SK-N-SH (cell line): ENCODE measurements around the gene ARAP3. TPM values are rescaled to one million over a fixed set of nuclear protein-coding genes. Genes with fewer than 3 reads are reported as not detected.

Source experiments
- CTCF ChIA-PET: fragments of 300-600, 350-600 bp; formaldehyde crosslinking; extraction: SDS; loops from one replicate; lab custom pipeline; 2021; lab: Yijun Ruan, JAX
- POLR2A ChIA-PET: fragments of 350-600 bp; sonication (Branson Sonifier 250); formaldehyde crosslinking; extraction: SDS; loops from one replicate; lab custom pipeline; 2020; ENCODE audit warnings: antibody characterized with exemption, inconsistent platforms; lab: Yijun Ruan, JAX
- DNase-seq: peaks from one replicate; pipeline ENCODE4 v3.0.0; 2012
- H2AFZ ChIP-seq: fragments of 200-600 bp; sonication (generic); 2 replicates; pipeline ENCODE4 v1.8.1; 2016; ENCODE audit warnings: antibody characterized with exemption, mild to moderate bottlenecking, low read depth
- H3F3A ChIP-seq: fragments of 200-600 bp; sonication (generic); replicated peaks from 2 replicates; pipeline ENCODE3; 2016; ENCODE audit warnings: antibody characterized with exemption, mild to moderate bottlenecking; ENCODE audit not compliant: insufficient read depth
- H3K27ac ChIP-seq, 2 experiments: fragments of 200-500 bp in 1 of 2; fragments of 200-600 bp in 1 of 2; sonication (Bioruptor generic) in 1 of 2; sonication (generic), shearing (Covaris generic) in 1 of 2; 2 replicates each; pipeline versions ENCODE4 v1.5.1 to v1.6.1; 2014 to 2016; ENCODE audit warnings: low read depth in 2 of 2, inconsistent platforms in 1 of 2, low read length in 1 of 2, mild to moderate bottlenecking in 1 of 2, mixed read lengths in 1 of 2
- H3K27me3 ChIP-seq: fragments of 200-600 bp; sonication (generic), shearing (Covaris generic); 2 replicates; pipeline ENCODE4 v1.6.1; 2016; ENCODE audit warnings: mixed run types; ENCODE audit not compliant: insufficient read depth
- H3K36me3 ChIP-seq, 2 experiments: fragments of 200-500 bp in 1 of 2; fragments of 200-600 bp in 1 of 2; sonication (Bioruptor generic) in 1 of 2; sonication (generic) in 1 of 2; replicated peaks in 1 of 2; 2 replicates each; pipeline versions ENCODE3 to v1.5.1; 2014 to 2016; ENCODE audit warnings: low read length in 1 of 2, mild to moderate bottlenecking in 1 of 2; ENCODE audit not compliant: insufficient read depth in 2 of 2, control insufficient read depth in 1 of 2
- H3K4me1 ChIP-seq, 2 experiments: fragments of 200-500 bp in 1 of 2; fragments of 200-600 bp in 1 of 2; sonication (Bioruptor generic) in 1 of 2; sonication (generic), shearing (Covaris generic) in 1 of 2; 2 replicates each; pipeline versions ENCODE4 v1.5.1 to v1.6.1; 2014 to 2016; ENCODE audit warnings: low read depth in 1 of 2, low read length in 1 of 2, mixed run types in 1 of 2; ENCODE audit not compliant: insufficient read depth in 2 of 2, control insufficient read depth in 1 of 2
- H3K4me2 ChIP-seq: fragments of 200-600 bp; sonication (generic), shearing (Covaris generic); 2 replicates; pipeline ENCODE4 v1.6.1; 2017; ENCODE audit warnings: mixed run types
- H3K4me3 ChIP-seq, 2 experiments: fragments of 200-500 bp in 1 of 2; fragments of 200-600 bp in 1 of 2; sonication (Bioruptor generic) in 1 of 2; sonication (generic), shearing (Covaris generic) in 1 of 2; 2 replicates each; pipeline versions ENCODE4 v1.5.1 to v1.8.1; 2014 to 2016; ENCODE audit warnings: low read depth in 2 of 2, inconsistent platforms in 1 of 2, low read length in 1 of 2, mild to moderate bottlenecking in 1 of 2, mixed read lengths in 1 of 2, moderate library complexity in 1 of 2
- H3K79me2 ChIP-seq: fragments of 200-600 bp; sonication (generic); 2 replicates; pipeline ENCODE4 v1.8.1; 2017; ENCODE audit warnings: mild to moderate bottlenecking; ENCODE audit not compliant: insufficient read depth
- H3K9ac ChIP-seq: fragments of 200-600 bp; sonication (generic); 2 replicates; pipeline ENCODE4 v1.6.1; 2017; ENCODE audit warnings: mixed run types
- H3K9me2 ChIP-seq: fragments of 200-600 bp; sonication (generic); 2 replicates; pipeline ENCODE4 v1.6.1; 2017; ENCODE audit warnings: mixed run types
- H3K9me3 ChIP-seq: fragments of 200-600 bp; sonication (generic); 2 replicates; pipeline ENCODE4 v1.6.1; 2017; ENCODE audit warnings: mixed run types, mild to moderate bottlenecking, moderate library complexity
- H4K20me1 ChIP-seq: fragments of 200-600 bp; sonication (generic); 2 replicates; pipeline ENCODE4 v1.6.1; 2017; ENCODE audit warnings: mild to moderate bottlenecking, mixed run types; ENCODE audit not compliant: insufficient read depth
- CHD2 ChIP-seq: fragments of 150-350 bp; IDR thresholded peaks from 2 replicates; pipeline ENCODE4 v1.6.1; 2018; ENCODE audit warnings: low read length; ENCODE audit not compliant: partially characterized antibody
- ELF1 ChIP-seq: IDR thresholded peaks from 2 replicates; pipeline ENCODE4 v1.4.0; 2012
- GABPA ChIP-seq: IDR thresholded peaks from 2 replicates; pipeline ENCODE4 v1.4.0; 2012; ENCODE audit warnings: low read depth, mild to moderate bottlenecking
- GATA2 ChIP-seq: sonication (generic); formaldehyde crosslinking; IDR thresholded peaks from 2 replicates; pipeline ENCODE4 v1.5.0; 2020; ENCODE audit warnings: mild to moderate bottlenecking, missing genetic modification reagents
- MEF2A ChIP-seq: IDR thresholded peaks from 2 replicates; pipeline ENCODE4 v1.4.0; 2012; ENCODE audit warnings: low read depth, borderline replicate concordance
- NRF1 ChIP-seq: IDR thresholded peaks from 2 replicates; pipeline ENCODE4 v1.6.1; 2012; ENCODE audit warnings: low read depth, mild to moderate bottlenecking, low read length
- POLR2AphosphoS5 ChIP-seq: IDR thresholded peaks from 2 replicates; pipeline ENCODE4 v1.6.1; 2012; ENCODE audit warnings: low read depth, low read length
- RFX5 ChIP-seq: IDR thresholded peaks from 2 replicates; pipeline ENCODE4 v1.6.1; 2012; ENCODE audit warnings: mild to moderate bottlenecking, improper control_type of control experiment, low read length
- SIN3A ChIP-seq: IDR thresholded peaks from 2 replicates; pipeline ENCODE4 v1.6.1; 2012; ENCODE audit warnings: low read depth, mild to moderate bottlenecking, low read length, moderate library complexity, borderline replicate concordance
- TEAD4 ChIP-seq: IDR thresholded peaks from 2 replicates; pipeline ENCODE4 v1.4.0; 2012; ENCODE audit warnings: mild to moderate bottlenecking, borderline replicate concordance; ENCODE audit not compliant: insufficient read depth
- WGBS: methylation state at CpG from one replicate; pipeline ENCODE4 v1.1.6; 2017; ENCODE audit warnings: low lambda C conversion rate; 5-methylcytosine and 5-hydroxymethylcytosine counted together
- polyA plus RNA-seq, 3 experiments: library from polyadenylated mRNA; depleted of rRNA; stranded (reverse); fragments of >200 nt; gene quantifications; 2 replicates each; pipeline ENCODE4 v1.2.3, GENCODE V29; 2012
- TF ChIP-seq, protein P1 (sequence below): IDR thresholded peaks from 2 replicates; pipeline ENCODE4 v1.4.0; 2012; ENCODE audit warnings: low read depth, borderline replicate concordance
- TF ChIP-seq, protein P2 (sequence below): IDR thresholded peaks from 2 replicates; pipeline ENCODE4 v1.4.0; 2012; ENCODE audit warnings: low read depth, borderline replicate concordance
- TF ChIP-seq, protein P3 (sequence below): fragments of 200-600 bp; sonication (generic); IDR thresholded peaks from 2 replicates; pipeline ENCODE4 v1.6.1; 2017; ENCODE audit warnings: antibody characterized with exemption, mild to moderate bottlenecking, moderate library complexity
- TF ChIP-seq, protein P4 (sequence below): IDR thresholded peaks from 2 replicates; pipeline ENCODE4 v1.4.0; 2012; ENCODE audit warnings: low read depth
- TF ChIP-seq, protein P5 (sequence below): fragments of 150-350 bp; IDR thresholded peaks from 2 replicates; pipeline ENCODE4 v1.6.1; 2017; ENCODE audit warnings: antibody characterized with exemption, low read length, low read depth, borderline replicate concordance
- TF ChIP-seq, protein P6 (sequence below): IDR thresholded peaks from 2 replicates; pipeline ENCODE4; 2012

The ARAP3 gene
- polyA plus RNA-seq, 1 of the 3 experiments (the other 2 are of a cell fraction) = 6.5 TPM

DNA sequence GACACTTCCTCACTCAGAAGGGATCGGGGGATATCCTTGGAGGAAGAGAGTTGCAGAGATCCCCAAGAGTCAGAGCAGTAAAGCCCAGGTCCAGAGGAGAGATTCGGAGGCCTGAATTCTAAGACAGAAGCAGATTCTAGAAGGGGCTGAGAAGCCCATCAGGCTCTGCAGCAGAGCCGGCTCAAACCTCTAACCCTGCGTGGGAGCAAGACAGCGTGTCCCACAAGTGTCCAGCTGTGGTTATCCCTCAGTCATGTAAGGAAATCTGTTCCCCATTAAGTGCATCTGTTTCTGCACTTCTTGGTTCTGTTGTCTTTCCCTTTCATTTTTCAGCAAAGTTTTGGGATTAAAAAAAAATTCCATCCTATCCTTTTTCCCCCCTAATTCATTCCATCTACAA is 58.4 kb downstream of the ARAP3 start:
- POLR2A ChIA-PET = no interaction called here
- Histone ChIP-seq H3K9me2 (no peaks in the 10 kb centered on the region), H4K20me1 (no peaks in the 10 kb centered on the region), H2AFZ (no peak overlapping the region), H3K27me3 (no peaks in the 10 kb centered on the region), H3K9me3 (no peaks in the 10 kb centered on the region), H3K4me1 (peaks cover 0 to 4% of the 10 kb centered on the region in 2 experiments; a peak in 1 of 4 replicates), H3K4me2 (no peak overlapping the region), H3K36me3 (peaks cover 63 to 67% of the 10 kb centered on the region in 2 experiments), H3K9ac (no peak overlapping the region), H3K27ac (peak overlapping the region in 1 of 2 experiments; percentile 68; a peak in 2 of 4 replicates), H3K4me3 (no peak overlapping the region), H3F3A (peaks cover 20% of the 10 kb centered on the region), H3K79me2 (no peaks in the 10 kb centered on the region)
- TF ChIP-seq, protein P1, sequence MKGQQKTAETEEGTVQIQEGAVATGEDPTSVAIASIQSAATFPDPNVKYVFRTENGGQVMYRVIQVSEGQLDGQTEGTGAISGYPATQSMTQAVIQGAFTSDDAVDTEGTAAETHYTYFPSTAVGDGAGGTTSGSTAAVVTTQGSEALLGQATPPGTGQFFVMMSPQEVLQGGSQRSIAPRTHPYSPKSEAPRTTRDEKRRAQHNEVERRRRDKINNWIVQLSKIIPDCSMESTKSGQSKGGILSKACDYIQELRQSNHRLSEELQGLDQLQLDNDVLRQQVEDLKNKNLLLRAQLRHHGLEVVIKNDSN = no peak
- TF ChIP-seq GABPA = no peak
- TF ChIP-seq RFX5 = no peak
- TF ChIP-seq, protein P2, sequence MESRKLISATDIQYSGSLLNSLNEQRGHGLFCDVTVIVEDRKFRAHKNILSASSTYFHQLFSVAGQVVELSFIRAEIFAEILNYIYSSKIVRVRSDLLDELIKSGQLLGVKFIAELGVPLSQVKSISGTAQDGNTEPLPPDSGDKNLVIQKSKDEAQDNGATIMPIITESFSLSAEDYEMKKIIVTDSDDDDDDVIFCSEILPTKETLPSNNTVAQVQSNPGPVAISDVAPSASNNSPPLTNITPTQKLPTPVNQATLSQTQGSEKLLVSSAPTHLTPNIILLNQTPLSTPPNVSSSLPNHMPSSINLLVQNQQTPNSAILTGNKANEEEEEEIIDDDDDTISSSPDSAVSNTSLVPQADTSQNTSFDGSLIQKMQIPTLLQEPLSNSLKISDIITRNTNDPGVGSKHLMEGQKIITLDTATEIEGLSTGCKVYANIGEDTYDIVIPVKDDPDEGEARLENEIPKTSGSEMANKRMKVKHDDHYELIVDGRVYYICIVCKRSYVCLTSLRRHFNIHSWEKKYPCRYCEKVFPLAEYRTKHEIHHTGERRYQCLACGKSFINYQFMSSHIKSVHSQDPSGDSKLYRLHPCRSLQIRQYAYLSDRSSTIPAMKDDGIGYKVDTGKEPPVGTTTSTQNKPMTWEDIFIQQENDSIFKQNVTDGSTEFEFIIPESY = no peak
- TF ChIP-seq SIN3A = no peak
- no peak for TF ChIP-seq POLR2AphosphoS5
- no peak for TF ChIP-seq TEAD4
- TF ChIP-seq, protein P3, sequence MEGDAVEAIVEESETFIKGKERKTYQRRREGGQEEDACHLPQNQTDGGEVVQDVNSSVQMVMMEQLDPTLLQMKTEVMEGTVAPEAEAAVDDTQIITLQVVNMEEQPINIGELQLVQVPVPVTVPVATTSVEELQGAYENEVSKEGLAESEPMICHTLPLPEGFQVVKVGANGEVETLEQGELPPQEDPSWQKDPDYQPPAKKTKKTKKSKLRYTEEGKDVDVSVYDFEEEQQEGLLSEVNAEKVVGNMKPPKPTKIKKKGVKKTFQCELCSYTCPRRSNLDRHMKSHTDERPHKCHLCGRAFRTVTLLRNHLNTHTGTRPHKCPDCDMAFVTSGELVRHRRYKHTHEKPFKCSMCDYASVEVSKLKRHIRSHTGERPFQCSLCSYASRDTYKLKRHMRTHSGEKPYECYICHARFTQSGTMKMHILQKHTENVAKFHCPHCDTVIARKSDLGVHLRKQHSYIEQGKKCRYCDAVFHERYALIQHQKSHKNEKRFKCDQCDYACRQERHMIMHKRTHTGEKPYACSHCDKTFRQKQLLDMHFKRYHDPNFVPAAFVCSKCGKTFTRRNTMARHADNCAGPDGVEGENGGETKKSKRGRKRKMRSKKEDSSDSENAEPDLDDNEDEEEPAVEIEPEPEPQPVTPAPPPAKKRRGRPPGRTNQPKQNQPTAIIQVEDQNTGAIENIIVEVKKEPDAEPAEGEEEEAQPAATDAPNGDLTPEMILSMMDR = no peak
- TF ChIP-seq, protein P4, sequence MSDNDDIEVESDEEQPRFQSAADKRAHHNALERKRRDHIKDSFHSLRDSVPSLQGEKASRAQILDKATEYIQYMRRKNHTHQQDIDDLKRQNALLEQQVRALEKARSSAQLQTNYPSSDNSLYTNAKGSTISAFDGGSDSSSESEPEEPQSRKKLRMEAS = no peak
- TF ChIP-seq, protein P5, sequence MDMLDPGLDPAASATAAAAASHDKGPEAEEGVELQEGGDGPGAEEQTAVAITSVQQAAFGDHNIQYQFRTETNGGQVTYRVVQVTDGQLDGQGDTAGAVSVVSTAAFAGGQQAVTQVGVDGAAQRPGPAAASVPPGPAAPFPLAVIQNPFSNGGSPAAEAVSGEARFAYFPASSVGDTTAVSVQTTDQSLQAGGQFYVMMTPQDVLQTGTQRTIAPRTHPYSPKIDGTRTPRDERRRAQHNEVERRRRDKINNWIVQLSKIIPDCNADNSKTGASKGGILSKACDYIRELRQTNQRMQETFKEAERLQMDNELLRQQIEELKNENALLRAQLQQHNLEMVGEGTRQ = no peak
- no peak for TF ChIP-seq CHD2
- no peak for TF ChIP-seq MEF2A
- no peak for TF ChIP-seq NRF1
- TF ChIP-seq ELF1 = no peak
- TF ChIP-seq, protein P6, sequence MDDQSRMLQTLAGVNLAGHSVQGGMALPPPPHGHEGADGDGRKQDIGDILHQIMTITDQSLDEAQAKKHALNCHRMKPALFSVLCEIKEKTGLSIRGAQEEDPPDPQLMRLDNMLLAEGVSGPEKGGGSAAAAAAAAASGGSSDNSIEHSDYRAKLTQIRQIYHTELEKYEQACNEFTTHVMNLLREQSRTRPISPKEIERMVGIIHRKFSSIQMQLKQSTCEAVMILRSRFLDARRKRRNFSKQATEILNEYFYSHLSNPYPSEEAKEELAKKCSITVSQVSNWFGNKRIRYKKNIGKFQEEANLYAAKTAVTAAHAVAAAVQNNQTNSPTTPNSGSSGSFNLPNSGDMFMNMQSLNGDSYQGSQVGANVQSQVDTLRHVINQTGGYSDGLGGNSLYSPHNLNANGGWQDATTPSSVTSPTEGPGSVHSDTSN = no peak
- no peak for TF ChIP-seq GATA2 (CRISPR knock-in tag)
- DNase-seq = no peak
- 89% methylated on average over 5 of the region's 5 CpGs for WGBS
- CTCF ChIA-PET = interaction anchor here (0.7 to 14.8 kb wide), 7 partner anchors 10 to 337 kb away, joined by 3 to 280 read pairs (median 3); partner anchors contain the start of genes HDAC3 and RELL2
